IMR-90 (cell line): ENCODE measurements around the gene NPTX1. TPM values are rescaled to one million over a fixed set of nuclear protein-coding genes. Genes with fewer than 3 reads are reported as not detected.

Source experiments
- ATAC-seq: fragments of 200-7000 bp; cut with Tn5 transposase; 2 replicates; pipeline ENCODE4 v1.9.1; 2020; ENCODE audit warnings: low read depth, mild to moderate bottlenecking, moderate library complexity
- BruUV-seq: library from RNA; stranded (reverse); fragments of 400-500 nt; replicated peaks from 2 replicates; lab custom pipeline; 2021; lab: Mats Ljungman, UMichigan
- CTCF ChIA-PET: fragments of 300-600 bp; formaldehyde crosslinking; extraction: SDS; loops from one replicate; lab custom pipeline; 2021; ENCODE audit warnings: antibody characterized with exemption; lab: Yijun Ruan, JAX
- POLR2A ChIA-PET: fragments of 300-600 bp; sonication (Branson Sonifier 250); formaldehyde crosslinking; loops from one replicate; lab custom pipeline; 2022; ENCODE audit warnings: antibody characterized with exemption; ENCODE audit not compliant: unreplicated experiment; lab: Charles Lee
- DNase-seq: peaks from one replicate; pipeline ENCODE4 v3.0.0; 2013
- H2AFZ ChIP-seq: replicated peaks from 2 replicates; pipeline ENCODE3; 2013; ENCODE audit warnings: low read length, mild to moderate bottlenecking; ENCODE audit not compliant: poor library complexity
- H2AK5ac ChIP-seq: 2 replicates; pipeline ENCODE4 v1.6.1; 2013; ENCODE audit warnings: low read depth, low read length, inconsistent platforms
- H2AK9ac ChIP-seq: replicated peaks from 2 replicates; pipeline ENCODE3; 2013; ENCODE audit warnings: mild to moderate bottlenecking, low read depth, low read length, moderate library complexity; ENCODE audit not compliant: poor library complexity
- H2BK120ac ChIP-seq: 2 replicates; pipeline ENCODE4 v1.6.1; 2013; ENCODE audit warnings: low read depth, low read length, inconsistent platforms
- H2BK15ac ChIP-seq: 3 replicates; pipeline ENCODE4 v1.6.1; 2013; ENCODE audit warnings: low read depth, low read length, inconsistent platforms
- H2BK20ac ChIP-seq: 2 replicates; pipeline ENCODE4 v1.6.1; 2013; ENCODE audit warnings: low read depth, mild to moderate bottlenecking, inconsistent platforms, low read length, moderate library complexity
- H2BK5ac ChIP-seq: 2 replicates; pipeline ENCODE4 v1.6.1; 2013; ENCODE audit warnings: mild to moderate bottlenecking, low read depth, low read length, inconsistent platforms; ENCODE audit not compliant: poor library complexity, severe bottlenecking
- H3K14ac ChIP-seq: replicated peaks from 2 replicates; pipeline ENCODE4 v1.6.1; 2013; ENCODE audit warnings: low read depth, low read length, inconsistent platforms
- H3K18ac ChIP-seq: 2 replicates; pipeline ENCODE4 v1.6.1; 2013; ENCODE audit warnings: low read depth, low read length, control low read depth
- H3K23ac ChIP-seq: 2 replicates; pipeline ENCODE4 v1.6.1; 2013; ENCODE audit warnings: low read depth, low read length, inconsistent platforms
- H3K27ac ChIP-seq: 2 replicates; pipeline ENCODE4 v1.5.1; 2013; ENCODE audit warnings: mild to moderate bottlenecking, control low read depth, low read length; ENCODE audit not compliant: insufficient read depth
- H3K27me3 ChIP-seq: 2 replicates; pipeline ENCODE4 v1.6.1; 2013; ENCODE audit warnings: low read length; ENCODE audit not compliant: control insufficient read depth, insufficient read depth
- H3K36me3 ChIP-seq: 2 replicates; pipeline ENCODE4 v1.6.1; 2013; ENCODE audit warnings: low read length, mixed read lengths; ENCODE audit not compliant: control insufficient read depth, insufficient read depth
- H3K4ac ChIP-seq: 2 replicates; pipeline ENCODE4 v1.6.1; 2013; ENCODE audit warnings: low read depth, low read length, inconsistent platforms
- H3K4me1 ChIP-seq: 2 replicates; pipeline ENCODE4 v1.6.1; 2013; ENCODE audit warnings: low read length, mixed read lengths; ENCODE audit not compliant: control insufficient read depth, insufficient read depth
- H3K4me2 ChIP-seq: 2 replicates; pipeline ENCODE4 v1.6.1; 2013; ENCODE audit warnings: low read depth, mild to moderate bottlenecking, control low read depth, low read length, moderate library complexity
- H3K4me3 ChIP-seq: 2 replicates; pipeline ENCODE4 v1.5.1; 2013; ENCODE audit warnings: low read depth, mild to moderate bottlenecking, control low read depth, low read length, moderate library complexity; ENCODE audit not compliant: insufficient read depth
- H3K56ac ChIP-seq: 2 replicates; pipeline ENCODE4 v1.6.1; 2013; ENCODE audit warnings: low read length, inconsistent platforms; ENCODE audit not compliant: insufficient read depth; ENCODE audit errors: extremely low read depth
- H3K79me1 ChIP-seq, 2 experiments: 2 replicates each; pipeline ENCODE4 v1.6.1; 2013; ENCODE audit warnings: low read length in 2 of 2, inconsistent platforms in 1 of 2, low read depth in 1 of 2
- H3K9ac ChIP-seq: 2 replicates; pipeline ENCODE4 v1.6.1; 2013; ENCODE audit warnings: low read depth, low read length, control low read depth
- H3K9me1 ChIP-seq: 2 replicates; pipeline ENCODE4 v1.6.1; 2013; ENCODE audit warnings: low read length, inconsistent platforms; ENCODE audit not compliant: insufficient read depth
- H3K9me3 ChIP-seq: 2 replicates; pipeline ENCODE4 v1.6.1; 2013; ENCODE audit warnings: low read length; ENCODE audit not compliant: control insufficient read depth, insufficient read depth
- H4K20me1 ChIP-seq: 2 replicates; pipeline ENCODE4 v1.6.1; 2013; ENCODE audit warnings: low read length, inconsistent platforms; ENCODE audit not compliant: insufficient read depth
- H4K5ac ChIP-seq: 2 replicates; pipeline ENCODE4 v1.6.1; 2013; ENCODE audit warnings: mild to moderate bottlenecking, low read depth, low read length, control low read depth
- H4K8ac ChIP-seq, 2 experiments: 2 replicates each; pipeline ENCODE4 v1.6.1; 2013; ENCODE audit warnings: low read depth in 2 of 2, low read length in 2 of 2, control low read depth in 1 of 2, inconsistent platforms in 1 of 2
- H4K91ac ChIP-seq: 2 replicates; pipeline ENCODE4 v1.6.1; 2013; ENCODE audit warnings: low read depth, low read length, inconsistent platforms; ENCODE audit not compliant: insufficient read depth
- BHLHE40 ChIP-seq: fragments of 150-350 bp; IDR thresholded peaks from 2 replicates; pipeline ENCODE4 v1.6.1; 2016; ENCODE audit warnings: mild to moderate bottlenecking, low read depth, low read length
- CEBPB ChIP-seq: IDR thresholded peaks from 2 replicates; pipeline ENCODE4 v1.6.1; 2012; ENCODE audit warnings: low read depth, low read length, improper control_type of control experiment
- CHD1 ChIP-seq: IDR thresholded peaks from 2 replicates; pipeline ENCODE4 v1.6.1; 2012; ENCODE audit warnings: low read depth, low read length, improper control_type of control experiment
- FOS ChIP-seq: fragments of 150-350 bp; IDR thresholded peaks from 2 replicates; pipeline ENCODE4 v1.6.1; 2016; ENCODE audit warnings: low read depth, low read length
- MAFK ChIP-seq: IDR thresholded peaks from 2 replicates; pipeline ENCODE4 v1.6.1; 2012; ENCODE audit warnings: low read depth, low read length, improper control_type of control experiment
- MAZ ChIP-seq: IDR thresholded peaks from 2 replicates; pipeline ENCODE4 v1.6.1; 2012; ENCODE audit warnings: low read depth, mild to moderate bottlenecking, low read length, improper control_type of control experiment, moderate library complexity, borderline replicate concordance
- MXI1 ChIP-seq: IDR thresholded peaks from 2 replicates; pipeline ENCODE4 v1.6.1; 2012; ENCODE audit warnings: low read depth, mild to moderate bottlenecking, low read length, moderate library complexity, borderline replicate concordance
- NFE2L2 ChIP-seq: fragments of 150-350 bp; IDR thresholded peaks from 2 replicates; pipeline ENCODE4 v1.6.1; 2016; ENCODE audit warnings: low read depth, mild to moderate bottlenecking, low read length
- POLR2A ChIP-seq: IDR thresholded peaks from 2 replicates; pipeline ENCODE4 v1.6.1; 2012; ENCODE audit warnings: mild to moderate bottlenecking, low read depth, low read length
- RAD21 ChIP-seq: IDR thresholded peaks from 2 replicates; pipeline ENCODE4 v1.6.1; 2012; ENCODE audit warnings: low read length, improper control_type of control experiment
- RCOR1 ChIP-seq: IDR thresholded peaks from 2 replicates; pipeline ENCODE4 v1.6.1; 2012; ENCODE audit warnings: mild to moderate bottlenecking, low read length, improper control_type of control experiment; ENCODE audit not compliant: insufficient replicate concordance
- RFX5 ChIP-seq: IDR thresholded peaks from 2 replicates; pipeline ENCODE4 v1.8.0; 2012; ENCODE audit warnings: low read depth, mild to moderate bottlenecking, low read length, moderate library complexity
- SMC3 ChIP-seq: fragments of 150-350 bp; IDR thresholded peaks from 2 replicates; pipeline ENCODE4 v1.6.1; 2016; ENCODE audit warnings: low read depth, mild to moderate bottlenecking, antibody characterized with exemption, low read length, moderate library complexity
- WGBS, 2 experiments: methylation state at CpG; one replicate each; pipeline versions ENCODE4 v1.1.5 to v1.1.7; 2013; ENCODE audit warnings: missing lambda C conversion rate in 2 of 2; ENCODE audit not compliant: insufficient read length in 1 of 2; ENCODE audit errors: extremely low coverage in 2 of 2; 5-methylcytosine and 5-hydroxymethylcytosine counted together
- dilution Hi-C: fragments of 300-500 bp; cut with HindIII; formaldehyde crosslinking; loops from one replicate; pipeline ENCODE4 v1.14.3; 2018; ENCODE audit warnings: low sequenced_read_pairs; ENCODE audit not compliant: unreplicated experiment
- in situ Hi-C: fragments of 300-500 bp; cut with MboI; formaldehyde crosslinking; loops from 3 replicates; pipeline ENCODE4 v1.14.3; 2019; ENCODE audit warnings: low sequenced_read_pairs, inconsistent platforms, mixed read lengths
- intact Hi-C: fragments of 100-400 bp; cut with micrococcal nuclease; formaldehyde crosslinking; loops from 2 replicates; pipeline ENCODE4 v1.10.0; 2022
- polyA plus RNA-seq, 3 experiments: library from polyadenylated mRNA; depleted of rRNA; stranded (reverse); fragments of >200 nt; gene quantifications; 2 replicates each; pipeline ENCODE4 v1.2.3, GENCODE V29; 2012; ENCODE audit warnings: low replicate concordance in 1 of 3
- total RNA-seq: library from RNA; depleted of rRNA; stranded (reverse); fragments of >200 nt; gene quantifications from 2 replicates; pipeline ENCODE4 v1.2.3, GENCODE V29; 2012
- TF ChIP-seq, protein P1 (sequence below): fragments of 150-350 bp; IDR thresholded peaks from 2 replicates; pipeline ENCODE4 v1.6.1; 2017; ENCODE audit warnings: mild to moderate bottlenecking, antibody characterized with exemption, low read length, low read depth
- TF ChIP-seq, protein P2 (sequence below): fragments of 150-350 bp; IDR thresholded peaks from 2 replicates; pipeline ENCODE4 v1.6.1; 2016; ENCODE audit warnings: low read depth, mild to moderate bottlenecking, low read length, moderate library complexity, borderline replicate concordance

NPTX1 gene
- total and polyA plus RNA-seq, 2 of the 4 experiments (the other 2 are of a cell fraction): 20.8 to 39.5 TPM

DNA sequence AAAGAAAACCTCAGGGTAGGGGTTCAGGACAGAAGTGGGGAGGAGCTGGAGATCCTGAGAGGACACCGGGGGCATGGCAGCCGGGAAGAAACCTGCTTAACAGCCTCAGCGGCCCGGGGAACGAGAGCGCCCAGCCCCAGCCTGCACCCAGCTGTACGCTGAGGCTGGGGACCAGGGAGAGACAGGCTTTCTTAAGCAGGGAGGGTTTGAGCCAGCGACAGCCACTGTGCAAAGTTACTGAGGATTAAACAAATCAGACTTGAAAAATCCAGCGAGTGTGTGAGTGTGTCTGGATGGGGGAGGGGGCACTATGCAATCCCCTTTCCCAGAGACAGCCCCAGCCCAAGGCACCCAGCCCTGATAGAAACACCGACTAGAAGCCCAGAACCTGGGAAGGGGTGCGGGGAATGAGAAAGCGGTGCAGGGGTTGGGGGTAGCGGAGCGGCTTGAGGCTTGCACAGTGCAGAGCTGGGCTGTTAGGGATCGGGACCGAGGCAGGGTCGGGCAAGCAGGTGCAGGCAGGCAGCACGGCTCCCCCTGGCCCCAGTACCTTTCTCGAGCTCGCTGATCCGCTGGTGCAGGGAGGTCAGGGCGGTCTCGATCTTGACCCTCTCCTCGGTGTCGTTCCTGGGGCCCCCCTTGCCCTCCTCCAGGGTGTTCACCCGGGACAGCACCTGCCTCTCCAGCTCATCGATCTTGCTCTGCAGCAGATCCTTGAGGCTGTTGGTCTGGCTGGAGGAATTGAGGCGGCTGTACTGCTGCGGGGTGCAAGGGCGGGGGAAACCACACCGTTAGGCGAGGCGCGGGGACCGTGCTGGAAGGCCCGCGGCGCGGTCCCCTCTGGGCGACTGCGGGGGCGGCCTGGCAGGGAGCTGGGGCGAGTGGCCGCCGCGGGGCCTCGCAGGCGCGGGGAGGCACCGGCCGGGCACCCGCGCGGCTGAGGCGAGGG, 1.2 kb downstream of the NPTX1 start:
- no peak overlapping the region for H2BK120ac ChIP-seq
- in situ Hi-C loops (no loop called here), intact Hi-C loops (loop anchor here (5.0 to 10.0 kb wide), 3 partner anchors 48 to 417 kb away; no protein-coding TSS in a partner anchor), dilution Hi-C loops (no loop called here)
- H2BK5ac ChIP-seq: no peak overlapping the region
- ChIA-PET POLR2A (interaction anchor here (0.6 kb wide), 1 partner anchor 349 kb away, joined by 5 read pairs; no protein-coding TSS in a partner anchor), CTCF (no interaction called here)
- ATAC-seq (peak; percentile 7), DNase-seq (no peak)
- H3K9ac ChIP-seq: no peak overlapping the region
- H3K9me1 ChIP-seq: peaks cover 2% of the 10 kb centered on the region; the same call in 1 of the 2 replicates
- peak overlapping the region; percentile 12 for H2AFZ ChIP-seq
- H4K91ac ChIP-seq: no peak overlapping the region
- H3K4me3 ChIP-seq: peak overlapping the region; percentile 31
- H3K27me3 ChIP-seq: peaks cover 39% of the 10 kb centered on the region
- H4K5ac ChIP-seq: no peak overlapping the region
- H3K23ac ChIP-seq: no peak overlapping the region
- peaks cover 44% of the 10 kb centered on the region for H4K20me1 ChIP-seq
- H3K4me2 ChIP-seq: peak overlapping the region; percentile 18
- no TSS peak for BruUV-seq
- H3K79me1 ChIP-seq: peaks cover 0 to 15% of the 10 kb centered on the region in 2 experiments; a peak in 1 of 4 replicates
- no peak overlapping the region for H2BK20ac ChIP-seq
- 2% methylated on average over 28 of the region's 55 CpGs; no CpG with 5 or more reads in 1 of the 2 experiments for WGBS, 2 experiments
- H2AK5ac ChIP-seq: no peak overlapping the region; the same call in 1 of the 2 replicates
- H2BK15ac ChIP-seq: no peak overlapping the region
- peak overlapping the region; percentile 44 for H2AK9ac ChIP-seq
- no peak overlapping the region for H3K18ac ChIP-seq
- H4K8ac ChIP-seq: no peak overlapping the region
- H3K9me3 ChIP-seq: no peaks in the 10 kb centered on the region
- no peak overlapping the region for H3K14ac ChIP-seq
- no peak overlapping the region; the same call in 1 of the 2 replicates for H3K56ac ChIP-seq
- H3K27ac ChIP-seq: no peak overlapping the region
- no peak overlapping the region for H3K4ac ChIP-seq
- H3K4me1 ChIP-seq: peaks cover 4% of the 10 kb centered on the region; the same call in 1 of the 2 replicates
- H3K36me3 ChIP-seq: no peaks in the 10 kb centered on the region
- TF ChIP-seq, protein P1, sequence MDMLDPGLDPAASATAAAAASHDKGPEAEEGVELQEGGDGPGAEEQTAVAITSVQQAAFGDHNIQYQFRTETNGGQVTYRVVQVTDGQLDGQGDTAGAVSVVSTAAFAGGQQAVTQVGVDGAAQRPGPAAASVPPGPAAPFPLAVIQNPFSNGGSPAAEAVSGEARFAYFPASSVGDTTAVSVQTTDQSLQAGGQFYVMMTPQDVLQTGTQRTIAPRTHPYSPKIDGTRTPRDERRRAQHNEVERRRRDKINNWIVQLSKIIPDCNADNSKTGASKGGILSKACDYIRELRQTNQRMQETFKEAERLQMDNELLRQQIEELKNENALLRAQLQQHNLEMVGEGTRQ: no peak
- TF ChIP-seq NFE2L2 (no peak), MXI1 (no peak), BHLHE40 (no peak), FOS (no peak), CHD1 (no peak), POLR2A (no peak), MAZ (no peak), MAFK (no peak), SMC3 (no peak), RFX5 (no peak), RCOR1 (no peak), RAD21 (no peak), CEBPB (no peak)
- TF ChIP-seq, protein P2, sequence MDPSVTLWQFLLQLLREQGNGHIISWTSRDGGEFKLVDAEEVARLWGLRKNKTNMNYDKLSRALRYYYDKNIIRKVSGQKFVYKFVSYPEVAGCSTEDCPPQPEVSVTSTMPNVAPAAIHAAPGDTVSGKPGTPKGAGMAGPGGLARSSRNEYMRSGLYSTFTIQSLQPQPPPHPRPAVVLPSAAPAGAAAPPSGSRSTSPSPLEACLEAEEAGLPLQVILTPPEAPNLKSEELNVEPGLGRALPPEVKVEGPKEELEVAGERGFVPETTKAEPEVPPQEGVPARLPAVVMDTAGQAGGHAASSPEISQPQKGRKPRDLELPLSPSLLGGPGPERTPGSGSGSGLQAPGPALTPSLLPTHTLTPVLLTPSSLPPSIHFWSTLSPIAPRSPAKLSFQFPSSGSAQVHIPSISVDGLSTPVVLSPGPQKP: no peak
